Activated T-cell treated with anti-CD3 and anti-CD28 coated beads, Interleukin-2, amount 50 U/mL, for 4 hours (primary cell): ENCODE results near the gene SLC9A3. TPM values are rescaled to one million over a fixed set of nuclear protein-coding genes. Genes with fewer than 3 reads are reported as not detected.
A peak's percentile ranks its signal among the peaks of the same experiment; 100 is the strongest.

Experiments
- ATAC-seq, 2 donors: fragments of 200-7000 bp; cut with Tn5 transposase; one replicate each; pipeline ENCODE4 v1.10.0; 2021
- DNase-seq: peaks from one replicate; pipeline ENCODE4 v3.0.0-alpha.2; 2020
- H3K27me3 Mint-ChIP-seq: one replicate; pipeline ENCODE4 v1.8.0; 2021; ENCODE audit warnings: low read depth, mixed read lengths
- H3K36me3 Mint-ChIP-seq: one replicate; pipeline ENCODE4 v1.8.0; 2022; ENCODE audit warnings: mixed read lengths; ENCODE audit not compliant: insufficient read depth
- H3K4me1 Mint-ChIP-seq: one replicate; pipeline ENCODE4 v1.8.0; 2021; ENCODE audit warnings: low read depth, mixed read lengths
- H3K4me3 Mint-ChIP-seq: one replicate; pipeline ENCODE4 v1.8.0; 2021; ENCODE audit warnings: mild to moderate bottlenecking, moderate library complexity, mixed read lengths
- H3K9me3 Mint-ChIP-seq: one replicate; pipeline ENCODE4 v1.8.0; 2021; ENCODE audit warnings: mixed read lengths
- total RNA-seq, 3 donors: library from RNA; stranded (reverse); gene quantifications; one replicate each; pipeline ENCODE4 v1.2.1, GENCODE V29; 2021

SLC9A3 gene
- 1 to 10 TPM; 3.4 to 4.9 (median 3.5) TPM for total RNA-seq

DNA sequence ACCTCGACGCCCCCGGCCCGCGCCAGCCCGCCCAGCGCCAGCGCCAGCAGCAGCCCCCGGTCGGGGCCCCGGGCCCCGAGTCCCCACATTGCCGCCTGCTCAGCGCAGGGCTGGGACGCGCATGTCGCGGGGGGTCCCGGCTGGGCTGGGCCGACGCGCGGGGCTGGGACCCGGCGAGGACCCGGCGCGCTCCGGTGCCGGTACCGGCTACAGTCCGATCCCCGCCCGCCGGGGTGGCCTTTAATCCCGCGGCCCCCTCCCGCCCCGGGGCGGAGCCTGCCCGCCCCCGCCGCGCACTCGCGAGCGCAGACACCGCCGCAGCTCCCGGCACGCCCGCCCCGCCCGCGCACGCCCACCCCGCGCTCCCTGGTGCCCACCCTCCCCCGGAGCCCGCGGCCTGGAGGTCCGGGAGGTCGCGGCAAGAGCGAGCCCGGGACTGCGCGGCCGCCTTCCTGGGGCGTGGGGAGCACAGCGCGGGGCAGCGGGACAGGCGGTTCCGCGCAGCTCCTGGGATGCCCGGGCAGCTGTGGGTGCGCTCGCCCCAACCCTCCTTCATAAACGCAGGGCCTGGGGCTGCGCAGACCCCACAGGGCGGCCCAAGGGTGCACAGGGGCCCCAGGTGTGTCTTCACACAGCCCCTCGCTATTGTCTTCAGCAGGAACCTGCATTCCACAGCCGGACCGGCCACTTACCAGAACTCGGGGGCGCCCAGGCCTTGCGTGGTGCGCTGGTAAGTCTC is at the start of gene SLC9A3:
Gene SLC9A3 (minus strand): TSS at position 216 of the 739 bp plus-strand sequence.
- H3K4me1 Mint-ChIP-seq = peaks cover 31% of the 10 kb centered on the region
- H3K4me3 Mint-ChIP-seq = no peak within 1 kb of the TSS
- H3K36me3 Mint-ChIP-seq = no peaks in the 10 kb centered on the region
- DNase-seq (no peak), ATAC-seq (no peak)
- H3K9me3 Mint-ChIP-seq = no peaks in the 10 kb centered on the region
- H3K27me3 Mint-ChIP-seq = peaks cover 62% of the 10 kb centered on the region

DNA sequence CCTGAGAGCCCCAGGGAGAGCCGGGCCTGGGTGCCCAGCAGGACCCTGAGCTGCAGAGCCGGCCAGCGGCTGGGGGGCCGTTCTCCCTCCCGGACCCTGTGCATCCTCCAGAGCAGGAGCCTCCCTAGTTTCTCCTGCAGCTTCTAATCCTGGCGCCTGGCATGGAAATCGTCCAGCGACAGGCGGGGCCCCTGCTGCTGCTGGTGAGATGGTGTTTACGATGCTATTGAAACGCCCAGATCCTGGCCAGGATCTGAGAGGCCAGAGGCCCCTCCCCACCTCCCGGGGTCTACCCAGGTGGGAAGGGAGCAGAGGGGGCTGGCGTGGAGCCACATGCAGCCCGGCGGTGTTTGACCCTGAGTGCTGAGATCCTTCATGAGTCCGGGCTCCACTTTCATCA is 49.7 kb upstream of the SLC9A3 start:
- DNase-seq (no peak), ATAC-seq (no peak)
- Mint-ChIP-seq H3K27me3 (peaks cover 19% of the 10 kb centered on the region), H3K36me3 (peaks cover 2% of the 10 kb centered on the region), H3K4me1 (no peaks in the 10 kb centered on the region), H3K4me3 (no peak overlapping the region), H3K9me3 (peaks cover 24% of the 10 kb centered on the region)

DNA sequence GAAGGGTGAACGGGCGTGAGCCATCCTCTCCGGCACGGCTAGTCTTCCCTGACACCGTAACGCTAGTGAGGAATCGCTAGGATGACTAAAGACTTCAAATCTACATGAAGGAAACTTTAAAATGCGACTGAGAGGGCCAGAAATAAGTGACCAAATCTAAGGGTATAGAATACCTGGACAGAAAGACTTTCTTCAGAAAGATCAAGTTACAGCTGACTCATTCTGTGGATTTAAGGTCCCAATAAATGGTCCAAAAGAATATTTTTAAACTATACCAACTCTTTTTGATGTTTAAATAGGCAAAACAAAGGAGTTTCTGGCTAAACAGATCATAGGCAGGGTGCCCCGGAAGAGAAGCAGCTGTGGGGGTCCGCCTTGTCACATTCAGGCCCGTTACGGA is 49.0 kb upstream of the SLC9A3 start:
- DNase-seq (no peak), ATAC-seq (no peak)
- peaks cover 2% of the 10 kb centered on the region for H3K36me3 Mint-ChIP-seq
- H3K4me1 Mint-ChIP-seq = no peaks in the 10 kb centered on the region
- no peak overlapping the region for H3K4me3 Mint-ChIP-seq
- peaks cover 24% of the 10 kb centered on the region for H3K9me3 Mint-ChIP-seq
- H3K27me3 Mint-ChIP-seq = peaks cover 22% of the 10 kb centered on the region

DNA sequence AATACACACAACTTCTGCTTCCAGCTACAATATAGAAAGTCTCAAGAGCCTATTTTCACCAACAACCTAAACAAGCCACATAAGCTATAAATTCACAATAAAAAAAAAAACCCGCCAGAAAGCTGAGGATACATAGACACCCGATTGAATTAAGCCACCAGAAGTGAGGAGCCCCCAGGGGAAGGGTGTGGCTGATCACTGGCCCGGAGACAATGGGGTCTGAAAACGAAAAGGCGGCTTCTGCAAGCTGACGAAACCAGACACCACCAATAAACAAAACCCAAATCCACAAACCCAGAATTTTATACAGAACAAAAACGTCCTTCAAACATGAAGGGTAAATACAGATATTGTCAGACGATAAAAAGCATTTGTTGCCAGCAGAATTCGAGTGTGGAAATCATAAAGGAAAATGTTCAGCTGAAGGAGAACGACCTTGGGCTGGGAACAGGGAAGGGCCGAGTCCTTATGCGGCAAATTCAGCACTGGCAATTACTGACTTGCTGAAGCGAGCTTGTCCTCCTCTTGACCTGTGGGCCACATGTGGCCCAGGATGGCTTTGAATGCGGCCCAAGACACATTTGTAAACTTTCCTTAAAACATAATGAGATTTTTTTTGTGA is 48.3 kb upstream of the SLC9A3 start:
- Mint-ChIP-seq H3K4me1 (no peaks in the 10 kb centered on the region), H3K27me3 (peaks cover 28% of the 10 kb centered on the region), H3K36me3 (peaks cover 2% of the 10 kb centered on the region), H3K4me3 (no peak overlapping the region), H3K9me3 (peaks cover 18% of the 10 kb centered on the region)
- DNase-seq = no peak
- no peak for ATAC-seq

DNA sequence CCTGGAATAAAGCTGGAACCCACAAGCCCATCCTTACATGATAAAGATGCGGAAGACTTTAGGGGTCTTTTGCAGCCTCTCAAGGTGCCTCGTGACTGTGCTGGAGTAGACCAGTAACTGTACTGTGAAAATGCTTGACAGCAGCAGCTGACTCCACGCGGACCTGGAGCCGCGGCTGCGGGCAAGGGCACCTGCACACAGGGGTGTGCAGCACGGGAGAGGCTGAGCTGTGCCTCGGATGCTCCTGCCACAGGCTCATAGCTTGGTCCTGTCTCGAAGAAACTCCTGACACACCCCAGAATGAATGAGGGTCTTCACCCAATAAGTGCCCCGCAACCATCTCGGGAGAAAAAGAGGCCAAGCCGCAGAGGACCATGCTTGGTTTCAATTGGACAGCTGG is 47.5 kb upstream of the SLC9A3 start:
- peaks cover 2% of the 10 kb centered on the region for H3K36me3 Mint-ChIP-seq
- DNase-seq = no peak
- H3K4me3 Mint-ChIP-seq = no peak overlapping the region
- H3K9me3 Mint-ChIP-seq = peaks cover 15% of the 10 kb centered on the region
- no peaks in the 10 kb centered on the region for H3K4me1 Mint-ChIP-seq
- peaks cover 35% of the 10 kb centered on the region for H3K27me3 Mint-ChIP-seq
- ATAC-seq = no peak

DNA sequence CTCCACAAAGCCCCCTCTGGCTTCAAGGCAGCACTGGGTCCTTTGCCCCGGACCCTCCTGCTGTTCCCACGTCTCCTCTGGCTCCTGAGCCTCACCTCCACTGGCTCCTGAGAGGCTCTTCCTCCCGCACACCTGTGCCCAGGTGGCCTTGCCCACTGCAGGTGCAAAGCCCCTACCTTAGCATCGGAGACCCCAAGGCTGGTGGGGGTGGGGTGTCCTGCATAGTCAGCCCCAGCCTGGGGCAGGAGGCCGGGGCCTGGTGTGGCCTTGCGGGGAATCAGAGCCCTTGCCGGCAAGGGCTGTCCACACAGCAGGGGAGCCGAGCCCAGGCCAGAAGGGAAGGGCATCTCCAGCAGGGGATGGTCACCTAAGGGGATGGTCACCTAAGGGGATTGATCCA is 46.6 kb upstream of the SLC9A3 start:
- Mint-ChIP-seq H3K36me3 (no peaks in the 10 kb centered on the region), H3K4me1 (no peaks in the 10 kb centered on the region), H3K27me3 (peaks cover 38% of the 10 kb centered on the region), H3K9me3 (peaks cover 7% of the 10 kb centered on the region), H3K4me3 (no peak overlapping the region)
- DNase-seq (no peak), ATAC-seq (no peak)

DNA sequence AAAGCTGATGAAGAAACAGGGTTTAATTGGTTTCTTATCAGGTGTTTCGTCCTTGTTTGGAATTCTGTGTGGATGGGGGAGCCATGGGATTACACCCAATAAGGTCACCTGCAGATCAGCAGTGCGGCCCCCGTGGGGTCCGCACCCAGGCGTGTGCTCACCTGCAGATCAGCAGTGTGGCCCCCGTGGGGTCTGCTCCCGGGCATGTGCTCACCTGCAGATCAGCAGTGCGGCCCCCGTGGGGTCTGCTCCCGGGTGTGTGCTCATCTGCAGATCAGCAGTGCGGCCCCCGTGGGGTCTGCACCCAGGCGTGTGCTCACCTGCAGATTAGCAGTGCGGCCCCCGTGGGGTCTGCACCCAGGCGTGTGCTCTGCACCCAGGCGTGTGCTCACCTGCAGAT is 46.2 kb upstream of the SLC9A3 start:
- H3K9me3 Mint-ChIP-seq = peaks cover 3% of the 10 kb centered on the region
- peaks cover 37% of the 10 kb centered on the region for H3K27me3 Mint-ChIP-seq
- H3K4me3 Mint-ChIP-seq = no peak overlapping the region

DNA sequence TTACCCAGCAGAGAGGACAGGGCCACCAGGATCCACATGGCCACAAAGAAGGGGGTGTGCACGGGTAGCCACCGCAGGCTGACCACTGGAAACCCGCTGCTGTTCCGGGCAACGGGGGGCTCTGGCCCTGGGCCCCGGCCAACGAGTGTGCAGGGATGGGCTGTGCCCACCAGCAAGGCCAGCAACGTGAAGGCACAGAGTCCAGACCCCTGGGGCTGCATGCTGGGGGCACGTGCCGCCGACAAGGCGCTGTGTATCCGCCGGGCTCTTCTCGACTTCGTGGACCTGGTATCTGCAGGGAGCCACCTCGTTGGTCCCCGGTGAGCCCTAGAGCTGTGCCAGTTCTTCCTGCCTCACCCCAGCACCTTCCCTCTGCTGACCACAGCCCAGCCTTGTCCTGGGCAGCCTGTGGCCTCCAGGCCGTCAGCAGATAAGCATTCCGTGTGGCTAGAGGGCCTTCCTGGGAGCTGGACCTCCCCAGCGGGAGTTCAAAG is 45.7 kb upstream of the SLC9A3 start:
- Mint-ChIP-seq H3K27me3 (peaks cover 37% of the 10 kb centered on the region), H3K4me1 (no peaks in the 10 kb centered on the region), H3K36me3 (no peaks in the 10 kb centered on the region), H3K4me3 (no peak overlapping the region), H3K9me3 (no peaks in the 10 kb centered on the region)
- ATAC-seq (no peak), DNase-seq (no peak)

More for the DNA sequence above, 46.2 kb upstream of the SLC9A3 start:
- DNase-seq (no peak), ATAC-seq (no peak)
- no peaks in the 10 kb centered on the region for H3K4me1 Mint-ChIP-seq
- no peaks in the 10 kb centered on the region for H3K36me3 Mint-ChIP-seq

DNA sequence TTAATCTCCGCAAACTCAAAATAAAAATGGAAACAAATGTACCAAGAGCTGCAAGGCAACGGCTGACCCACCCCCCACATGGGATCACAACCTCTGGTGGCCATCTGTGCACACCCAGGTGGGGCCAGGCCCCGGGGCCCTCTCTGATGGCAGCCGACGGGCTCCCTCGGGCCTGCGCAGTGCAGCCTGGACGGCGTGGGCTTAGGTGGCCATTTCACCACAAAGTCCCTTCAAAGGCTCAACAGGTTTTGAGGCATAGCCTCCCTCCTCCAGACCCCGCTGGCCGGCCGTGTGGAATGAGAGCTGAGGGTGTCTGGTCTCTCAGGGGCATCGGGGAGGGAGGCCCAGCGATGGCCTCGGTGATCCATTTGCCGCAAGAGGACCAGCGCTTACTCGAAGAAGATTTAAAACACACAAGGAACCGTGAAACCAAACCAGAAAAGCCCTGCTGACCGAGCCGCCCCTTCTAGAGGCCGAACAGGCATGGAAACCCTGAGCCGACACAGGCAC is 45.2 kb upstream of the SLC9A3 start:
- Mint-ChIP-seq H3K4me3 (no peak overlapping the region), H3K9me3 (no peaks in the 10 kb centered on the region), H3K36me3 (no peaks in the 10 kb centered on the region), H3K27me3 (peaks cover 37% of the 10 kb centered on the region), H3K4me1 (no peaks in the 10 kb centered on the region)
- DNase-seq = no peak
- no peak for ATAC-seq

DNA sequence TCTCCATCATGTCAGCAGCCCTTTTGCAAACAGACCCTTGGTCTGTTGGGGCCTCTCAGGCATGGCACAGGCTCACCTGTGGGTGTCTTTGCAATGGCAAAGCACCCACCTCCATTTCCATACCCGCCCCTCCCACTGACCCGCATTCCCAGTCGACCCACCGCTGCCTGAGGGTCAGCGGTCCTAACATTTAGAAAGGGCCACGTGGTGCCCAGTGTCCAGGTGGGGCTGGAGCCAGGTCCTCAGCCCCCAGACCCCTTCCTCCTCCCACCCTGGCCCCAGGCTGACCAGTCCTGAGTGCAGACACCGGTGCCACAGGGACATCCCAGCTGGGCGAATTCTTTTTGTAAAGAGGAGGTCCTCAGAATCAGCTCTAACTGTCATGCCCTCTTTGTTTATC is 44.6 kb upstream of the SLC9A3 start:
- no peak for ATAC-seq

DNA sequence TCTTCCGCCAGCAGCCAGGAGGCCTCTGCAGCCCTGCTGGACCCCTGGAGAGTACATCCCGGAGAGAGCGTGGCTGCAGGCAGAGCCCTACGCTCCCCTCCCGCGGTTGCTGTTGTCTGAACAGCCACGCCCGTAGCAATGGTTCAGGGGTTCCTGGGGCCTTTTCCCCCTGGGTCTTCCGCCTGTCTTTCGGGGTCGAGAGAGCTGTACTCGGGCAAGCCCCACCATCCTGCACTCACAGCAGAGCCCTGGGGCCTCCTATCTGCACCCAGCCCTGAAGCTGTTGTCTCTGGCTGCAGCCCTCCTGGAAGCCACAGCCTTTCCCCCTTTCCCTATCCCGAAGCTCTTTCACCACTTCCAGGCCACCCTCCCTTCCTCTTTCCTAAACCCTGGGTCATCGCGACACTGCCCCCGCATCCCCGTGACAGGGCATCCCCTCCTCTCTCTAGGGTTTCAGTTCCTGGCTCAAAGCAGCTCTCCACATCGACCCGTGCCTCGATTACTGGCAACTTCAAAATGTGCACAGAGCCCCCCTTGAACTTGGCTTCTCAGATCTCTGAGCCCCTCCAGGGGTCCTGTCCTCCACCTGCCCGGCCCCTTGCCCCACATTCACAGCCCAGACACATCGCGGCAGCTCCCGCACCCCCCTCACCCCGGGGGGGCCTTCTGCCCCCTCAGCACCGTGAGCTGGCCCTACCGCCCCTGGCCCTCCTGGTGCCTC is 44.0 kb upstream of the SLC9A3 start:
- H3K4me1 Mint-ChIP-seq = no peaks in the 10 kb centered on the region
- no peak for ATAC-seq
- H3K9me3 Mint-ChIP-seq = no peaks in the 10 kb centered on the region
- H3K36me3 Mint-ChIP-seq = no peaks in the 10 kb centered on the region
- peaks cover 32% of the 10 kb centered on the region for H3K27me3 Mint-ChIP-seq
- no peak overlapping the region for H3K4me3 Mint-ChIP-seq
- no peak for DNase-seq

More for the DNA sequence above, 44.6 kb upstream of the SLC9A3 start:
- Mint-ChIP-seq H3K9me3 (no peaks in the 10 kb centered on the region), H3K27me3 (peaks cover 37% of the 10 kb centered on the region), H3K4me3 (no peak overlapping the region), H3K4me1 (no peaks in the 10 kb centered on the region), H3K36me3 (no peaks in the 10 kb centered on the region)
- DNase-seq = no peak

DNA sequence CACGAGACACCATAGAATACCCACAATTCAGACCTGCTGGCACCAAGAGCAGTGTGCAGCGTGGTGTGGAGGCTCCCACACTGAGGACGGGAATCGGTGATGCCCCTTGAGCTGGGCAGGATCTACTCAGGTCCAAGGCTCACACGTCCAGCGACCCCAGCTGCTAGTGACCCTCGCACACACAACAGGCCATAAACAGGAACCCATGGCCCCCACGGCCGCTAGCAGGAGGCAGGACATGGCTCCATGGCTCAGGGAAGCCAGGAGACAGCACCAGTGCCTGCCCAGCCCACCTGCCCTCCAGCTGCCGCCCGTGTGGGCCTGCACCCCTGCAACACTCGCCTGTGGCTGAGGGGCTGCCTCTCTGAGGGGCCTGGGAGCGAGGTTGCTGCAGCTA is 43.4 kb upstream of the SLC9A3 start:
- Mint-ChIP-seq H3K4me3 (no peak overlapping the region), H3K27me3 (peaks cover 29% of the 10 kb centered on the region), H3K36me3 (no peaks in the 10 kb centered on the region), H3K4me1 (no peaks in the 10 kb centered on the region), H3K9me3 (no peaks in the 10 kb centered on the region)
- ATAC-seq (no peak), DNase-seq (no peak)

DNA sequence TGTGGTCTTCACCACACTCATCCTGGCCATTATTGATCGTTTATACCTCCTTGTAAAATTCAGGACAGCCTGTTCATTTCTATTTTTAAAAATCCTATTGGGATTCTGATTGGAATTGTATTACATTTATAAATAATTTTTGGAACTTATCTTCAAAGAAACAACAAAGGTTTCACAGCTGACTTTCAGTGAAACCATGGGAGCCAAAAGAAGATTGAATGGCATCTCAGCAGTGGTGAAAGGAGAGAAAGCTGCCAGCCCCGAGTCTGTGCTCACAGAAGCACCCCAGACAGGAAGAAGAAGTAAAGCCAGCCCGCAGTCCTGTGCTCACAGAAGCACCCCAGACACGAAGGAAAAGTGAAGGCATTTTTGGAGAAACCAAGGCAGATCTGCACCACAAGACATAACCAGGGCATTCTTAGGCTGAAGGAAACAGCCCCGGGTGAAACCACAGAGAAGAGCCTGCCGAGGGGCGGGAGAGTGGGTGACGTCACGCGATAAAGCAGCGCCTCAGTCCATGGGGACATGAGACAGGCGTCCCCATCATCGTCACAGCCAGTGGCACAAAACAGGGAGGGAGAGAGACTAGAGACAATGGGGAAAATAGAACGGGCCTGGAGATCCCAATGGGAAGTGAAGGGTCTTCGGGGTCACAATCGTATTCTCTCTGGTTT is 42.5 kb upstream of the SLC9A3 start:
- no peaks in the 10 kb centered on the region for H3K9me3 Mint-ChIP-seq
- peaks cover 29% of the 10 kb centered on the region for H3K27me3 Mint-ChIP-seq
- DNase-seq = no peak

DNA sequence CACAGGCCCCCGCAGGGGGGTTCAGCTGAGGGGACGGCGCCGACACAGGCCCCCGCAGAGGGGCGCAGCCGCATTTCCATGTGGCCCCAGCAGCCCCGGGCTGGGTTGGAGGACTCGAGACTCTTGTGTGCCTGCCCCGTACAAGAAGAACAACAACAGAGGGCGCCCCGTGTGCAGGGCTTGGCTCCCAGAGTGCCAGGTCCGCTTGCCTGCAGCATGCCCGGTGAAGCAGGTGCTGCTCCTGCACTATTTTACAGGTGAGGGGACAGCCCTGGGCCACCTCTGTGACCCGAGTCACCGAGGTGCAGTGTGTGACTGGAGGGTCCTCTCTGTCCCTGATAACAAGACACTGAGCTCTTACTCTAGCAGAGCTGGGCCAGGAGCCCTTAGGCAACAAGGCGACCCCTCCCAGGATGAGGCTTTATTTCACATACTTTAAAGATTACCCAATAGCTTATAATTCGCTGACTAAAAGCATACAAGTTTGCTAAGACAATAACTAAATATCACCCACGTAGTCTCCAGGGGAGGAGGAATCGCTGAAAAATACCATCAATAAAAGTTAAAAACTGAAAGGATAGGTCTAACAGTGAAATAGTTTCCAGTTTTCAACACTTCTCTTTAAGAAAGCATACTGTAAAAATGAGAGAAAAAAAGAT is 41.7 kb upstream of the SLC9A3 start:
- H3K27me3 Mint-ChIP-seq = peaks cover 35% of the 10 kb centered on the region
- DNase-seq = no peak
- H3K4me1 Mint-ChIP-seq = no peaks in the 10 kb centered on the region
- H3K36me3 Mint-ChIP-seq = no peaks in the 10 kb centered on the region
- peak in 1 of 2 donors; percentile 10 for ATAC-seq
- H3K4me3 Mint-ChIP-seq = no peak overlapping the region
- no peaks in the 10 kb centered on the region for H3K9me3 Mint-ChIP-seq

More for the DNA sequence above, 42.5 kb upstream of the SLC9A3 start:
- H3K4me3 Mint-ChIP-seq = no peak overlapping the region
- no peaks in the 10 kb centered on the region for H3K4me1 Mint-ChIP-seq
- ATAC-seq = no peak
- no peaks in the 10 kb centered on the region for H3K36me3 Mint-ChIP-seq
